IPS-20b (cell line): ENCODE results near the gene PARD3B.

ENCODE experiments used
- H3K27ac ChIP-seq: one replicate; pipeline ENCODE4 v1.5.1; 2013; ENCODE audit warnings: low read length
- H3K27me3 ChIP-seq: 2 replicates; pipeline ENCODE4 v1.6.1; 2013; ENCODE audit warnings: mild to moderate bottlenecking, low read length, inconsistent platforms; ENCODE audit not compliant: insufficient read depth
- H3K36me3 ChIP-seq: 2 replicates; pipeline ENCODE4 v1.6.1; 2013; ENCODE audit warnings: low read depth, mild to moderate bottlenecking, inconsistent platforms, low read length, moderate library complexity; ENCODE audit not compliant: insufficient read depth
- H3K4me1 ChIP-seq: 2 replicates; pipeline ENCODE4 v1.6.1; 2013; ENCODE audit warnings: mild to moderate bottlenecking, control low read depth, inconsistent platforms, low read length, moderate library complexity; ENCODE audit not compliant: insufficient read depth
- H3K4me3 ChIP-seq: 2 replicates; pipeline ENCODE4 v1.5.1; 2013; ENCODE audit warnings: mild to moderate bottlenecking, low read length, inconsistent platforms
- H3K9ac ChIP-seq: 2 replicates; pipeline ENCODE4 v1.6.1; 2013; ENCODE audit warnings: low read depth, mild to moderate bottlenecking, inconsistent platforms, low read length, moderate library complexity
- H3K9me3 ChIP-seq: 2 replicates; pipeline ENCODE4 v1.6.1; 2013; ENCODE audit warnings: mild to moderate bottlenecking, low read depth, low read length, inconsistent platforms; ENCODE audit not compliant: insufficient read depth

PARD3B gene

DNA sequence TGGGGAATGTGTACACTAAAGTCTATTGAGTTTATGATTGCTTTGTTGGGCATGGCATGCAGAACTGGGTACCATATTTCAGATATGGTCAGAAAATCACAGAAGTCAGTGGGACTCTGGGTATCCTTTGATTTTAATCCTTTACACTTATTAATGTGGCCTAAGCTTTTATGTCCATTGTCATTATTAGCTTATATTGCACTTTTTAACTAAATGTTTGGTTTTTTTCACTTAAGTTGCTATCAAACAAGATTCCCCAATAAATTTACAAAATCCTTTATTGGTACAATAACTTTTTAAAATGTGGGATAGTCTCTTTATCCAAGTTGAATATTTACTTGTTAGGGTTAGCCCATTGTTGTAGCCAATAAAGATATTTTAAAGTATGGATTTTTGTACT lies 902.9 kb downstream of the PARD3B start:
- Histone ChIP-seq H3K36me3 (no peaks in the 10 kb centered on the region), H3K9me3 (no peaks in the 10 kb centered on the region), H3K27me3 (no peaks in the 10 kb centered on the region), H3K4me1 (peaks cover 6% of the 10 kb centered on the region), H3K9ac (no peak overlapping the region), H3K4me3 (no peak overlapping the region), H3K27ac (no peak overlapping the region)

DNA sequence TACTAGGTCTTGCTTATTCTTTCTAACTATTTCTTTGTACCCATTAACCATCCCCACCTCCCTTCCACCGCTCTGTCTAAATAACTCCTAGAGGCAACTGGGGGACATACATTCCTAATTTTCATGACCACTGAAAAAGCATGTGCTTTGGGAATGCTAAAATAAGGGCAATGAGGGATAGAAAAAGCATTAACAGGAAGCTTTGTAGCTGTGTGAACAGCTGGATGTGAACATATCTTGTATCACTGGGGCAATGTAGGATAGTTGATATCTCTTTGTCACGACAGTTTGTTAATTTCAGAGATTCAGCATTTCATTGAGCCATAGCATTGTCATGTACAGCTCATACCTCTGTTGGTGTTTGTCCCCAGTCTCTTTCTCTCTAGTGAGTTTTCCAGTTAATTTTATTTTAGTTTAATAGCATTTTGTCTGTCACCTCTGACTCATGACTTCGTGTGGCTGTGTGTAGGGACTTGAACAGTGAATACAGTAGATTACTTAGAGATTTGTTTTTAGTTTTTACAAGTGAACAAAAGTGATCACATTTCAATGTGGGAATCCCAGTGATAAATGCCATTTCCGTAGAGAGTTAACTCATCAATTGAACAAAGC lies 906.7 kb downstream of the PARD3B start:
- no peaks in the 10 kb centered on the region for H3K9me3 ChIP-seq
- peaks cover 6% of the 10 kb centered on the region for H3K4me1 ChIP-seq
- H3K36me3 ChIP-seq, result no peaks in the 10 kb centered on the region
- no peak overlapping the region for H3K4me3 ChIP-seq
- H3K9ac ChIP-seq, result no peak overlapping the region
- H3K27me3 ChIP-seq, result no peaks in the 10 kb centered on the region
- H3K27ac ChIP-seq, result no peak overlapping the region

DNA sequence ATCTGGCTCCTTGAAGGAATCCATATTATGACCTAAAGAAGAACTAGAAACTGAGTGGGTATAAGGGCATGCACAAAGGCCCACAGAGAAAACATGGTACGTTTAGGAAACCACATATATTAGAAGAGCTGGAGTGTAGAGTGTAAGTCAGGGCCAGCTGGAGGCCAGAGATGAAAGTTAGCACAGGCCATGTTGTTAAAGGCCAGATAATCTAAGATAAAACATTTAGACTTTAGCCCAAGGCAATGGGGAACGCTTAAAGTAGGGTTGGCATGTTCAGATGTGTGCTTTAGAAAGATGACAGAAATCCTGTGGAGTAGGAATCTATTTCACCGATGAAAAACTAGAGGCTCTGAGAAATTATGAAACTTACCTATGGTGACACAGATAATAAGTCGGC lies 907.9 kb downstream of the PARD3B start:
- Histone ChIP-seq H3K27me3 (no peaks in the 10 kb centered on the region), H3K9ac (no peak overlapping the region), H3K4me1 (peaks cover 6% of the 10 kb centered on the region), H3K9me3 (no peaks in the 10 kb centered on the region), H3K4me3 (no peak overlapping the region), H3K27ac (no peak overlapping the region), H3K36me3 (no peaks in the 10 kb centered on the region)

DNA sequence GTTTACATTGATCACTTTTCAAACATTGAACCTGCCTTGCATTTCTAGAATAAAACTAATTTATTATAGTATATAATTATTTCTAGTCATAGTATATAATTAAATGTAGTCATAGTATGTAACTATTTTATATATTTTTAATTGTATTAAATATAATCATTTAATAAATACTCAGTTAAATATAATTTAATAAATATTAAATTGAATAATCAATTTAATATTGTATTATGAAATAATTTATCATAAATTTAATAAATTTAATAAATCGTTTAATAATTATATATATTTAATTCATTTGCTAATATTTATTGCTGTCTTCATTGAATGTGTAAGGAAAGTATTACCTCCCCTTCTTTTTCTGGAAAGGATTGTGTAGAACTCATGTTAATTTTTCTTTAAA lies 911.4 kb downstream of the PARD3B start:
- no peaks in the 10 kb centered on the region for H3K36me3 ChIP-seq
- no peak overlapping the region for H3K27ac ChIP-seq
- H3K4me1 ChIP-seq, result peaks cover 7% of the 10 kb centered on the region
- no peaks in the 10 kb centered on the region for H3K9me3 ChIP-seq
- H3K27me3 ChIP-seq, result no peaks in the 10 kb centered on the region
- no peak overlapping the region for H3K9ac ChIP-seq
- H3K4me3 ChIP-seq, result no peak overlapping the region

DNA sequence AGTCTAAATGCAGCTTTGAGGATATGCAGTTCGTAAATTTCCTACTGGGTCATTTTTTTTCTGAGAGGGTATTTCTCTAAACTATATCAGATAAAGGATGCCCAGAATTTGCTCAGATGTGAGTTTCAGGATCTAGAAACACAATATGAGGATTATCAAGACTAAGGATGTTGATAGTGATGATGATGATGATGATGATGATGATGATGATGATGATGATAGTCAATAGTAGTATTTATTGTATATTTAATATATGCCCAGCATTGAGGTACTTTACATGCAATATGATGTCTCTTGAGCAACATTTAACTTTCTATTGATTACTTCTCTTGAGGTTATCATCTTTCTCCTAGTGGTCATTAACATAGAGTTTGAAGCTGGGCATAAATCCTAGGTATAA lies 914.9 kb downstream of the PARD3B start:
- Histone ChIP-seq H3K36me3 (no peaks in the 10 kb centered on the region), H3K4me1 (peaks cover 23% of the 10 kb centered on the region), H3K27ac (no peak overlapping the region), H3K4me3 (no peak overlapping the region), H3K27me3 (no peaks in the 10 kb centered on the region), H3K9ac (no peak overlapping the region), H3K9me3 (no peaks in the 10 kb centered on the region)

DNA sequence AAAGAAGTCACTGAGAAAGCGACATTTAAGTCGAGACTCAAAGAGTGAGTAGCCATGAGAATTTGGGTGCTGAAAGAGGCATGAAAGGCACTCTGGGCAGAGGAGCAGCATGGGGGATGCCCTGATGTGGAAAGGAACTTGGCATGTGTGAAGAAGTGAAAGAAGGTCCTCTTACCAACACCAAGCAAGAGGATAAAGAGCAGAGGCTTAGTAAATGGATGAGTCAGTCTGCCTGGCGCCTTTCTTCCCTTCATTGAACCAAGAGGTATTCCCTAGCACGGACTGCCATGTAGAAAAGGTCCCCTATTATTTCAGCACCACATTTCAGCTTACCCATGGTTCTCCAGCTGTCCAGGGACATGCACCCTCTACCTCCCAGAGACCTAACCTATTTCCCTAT lies 915.9 kb downstream of the PARD3B start:
- Histone ChIP-seq H3K9me3 (no peaks in the 10 kb centered on the region), H3K27me3 (no peaks in the 10 kb centered on the region), H3K27ac (no peak overlapping the region), H3K4me1 (peaks cover 30% of the 10 kb centered on the region), H3K36me3 (no peaks in the 10 kb centered on the region), H3K9ac (no peak overlapping the region), H3K4me3 (no peak overlapping the region)

DNA sequence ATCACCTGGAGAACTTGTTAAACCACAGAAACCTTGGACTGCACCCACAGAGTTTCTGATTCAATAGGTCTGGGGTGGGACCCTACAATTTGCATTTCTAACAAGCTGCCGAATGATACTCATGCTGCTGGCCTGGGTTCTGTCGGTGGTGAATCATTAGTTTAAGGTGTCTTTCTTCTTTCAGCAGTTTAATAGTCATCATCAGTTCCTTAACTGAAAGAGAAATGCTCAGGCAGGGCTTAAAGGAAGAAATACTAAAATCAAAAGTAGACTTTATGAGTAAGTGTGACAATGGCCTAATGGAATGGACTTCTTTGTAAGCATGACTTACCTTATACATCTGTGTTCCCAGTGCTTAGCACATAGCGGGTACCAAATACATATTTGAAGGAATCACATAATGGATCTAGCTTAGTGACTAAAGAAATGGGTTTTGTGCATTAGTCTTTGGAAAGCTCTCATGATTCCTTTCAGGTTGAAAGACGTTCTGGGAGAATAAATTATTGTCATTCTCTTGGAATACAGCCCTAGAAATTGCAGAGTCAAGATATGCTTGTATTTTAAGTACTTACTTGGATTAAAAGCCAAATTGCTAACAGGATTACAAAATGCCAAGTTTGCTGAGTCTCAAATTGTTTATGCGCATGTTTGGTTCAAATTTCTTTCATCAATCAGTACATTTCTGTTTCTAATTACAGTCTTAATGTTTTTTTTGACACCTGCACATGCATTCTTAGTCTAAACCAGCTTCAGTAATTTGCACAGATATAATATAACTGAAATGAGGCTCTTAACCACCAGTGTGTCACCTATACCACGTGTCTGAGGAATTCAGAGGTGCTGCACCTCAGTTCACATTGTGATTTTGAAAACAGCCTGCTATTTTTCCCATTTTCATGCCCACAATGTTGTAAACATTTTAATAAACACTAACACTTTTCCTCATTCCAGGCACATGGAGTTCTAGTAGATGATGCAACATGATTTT lies 916.7 kb downstream of the PARD3B start:
- Histone ChIP-seq H3K9me3 (no peaks in the 10 kb centered on the region), H3K27me3 (no peaks in the 10 kb centered on the region), H3K9ac (no peak overlapping the region), H3K4me3 (no peak overlapping the region), H3K27ac (no peak overlapping the region), H3K4me1 (peaks cover 38% of the 10 kb centered on the region), H3K36me3 (no peaks in the 10 kb centered on the region)

DNA sequence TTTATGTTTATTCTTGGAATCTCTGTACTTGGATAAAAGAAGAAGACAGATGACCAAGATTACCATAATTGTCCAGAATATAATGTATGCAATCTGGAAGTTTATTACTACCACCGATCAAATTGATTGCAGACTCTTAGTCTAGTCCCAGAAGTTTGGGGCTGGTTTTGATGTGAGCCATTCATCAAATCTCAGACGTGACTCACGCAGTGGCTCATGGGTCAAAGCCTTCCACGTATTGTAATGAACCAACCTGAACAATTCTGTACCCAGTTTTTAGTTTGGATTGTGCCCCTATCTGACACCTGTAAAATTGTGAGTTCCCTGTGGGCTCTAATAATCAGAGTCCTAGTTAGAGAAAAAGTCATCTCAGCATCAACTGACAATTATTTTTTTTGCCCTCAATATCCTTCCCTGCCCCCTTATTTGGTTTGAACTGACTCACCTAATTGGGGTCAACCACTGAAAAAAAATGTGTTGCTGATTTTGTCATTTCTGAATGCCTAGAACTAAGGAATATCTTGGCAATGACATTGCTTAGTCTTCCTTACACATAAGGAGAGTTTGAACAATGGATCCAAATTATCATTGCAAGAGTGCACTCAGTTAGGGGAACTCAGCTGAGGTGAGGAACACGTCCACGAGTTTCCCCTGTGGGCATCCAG lies 917.5 kb downstream of the PARD3B start:
- Histone ChIP-seq H3K9me3 (no peaks in the 10 kb centered on the region), H3K9ac (no peak overlapping the region), H3K4me1 (peaks cover 38% of the 10 kb centered on the region), H3K27me3 (no peaks in the 10 kb centered on the region), H3K27ac (no peak overlapping the region), H3K4me3 (no peak overlapping the region), H3K36me3 (no peaks in the 10 kb centered on the region)

DNA sequence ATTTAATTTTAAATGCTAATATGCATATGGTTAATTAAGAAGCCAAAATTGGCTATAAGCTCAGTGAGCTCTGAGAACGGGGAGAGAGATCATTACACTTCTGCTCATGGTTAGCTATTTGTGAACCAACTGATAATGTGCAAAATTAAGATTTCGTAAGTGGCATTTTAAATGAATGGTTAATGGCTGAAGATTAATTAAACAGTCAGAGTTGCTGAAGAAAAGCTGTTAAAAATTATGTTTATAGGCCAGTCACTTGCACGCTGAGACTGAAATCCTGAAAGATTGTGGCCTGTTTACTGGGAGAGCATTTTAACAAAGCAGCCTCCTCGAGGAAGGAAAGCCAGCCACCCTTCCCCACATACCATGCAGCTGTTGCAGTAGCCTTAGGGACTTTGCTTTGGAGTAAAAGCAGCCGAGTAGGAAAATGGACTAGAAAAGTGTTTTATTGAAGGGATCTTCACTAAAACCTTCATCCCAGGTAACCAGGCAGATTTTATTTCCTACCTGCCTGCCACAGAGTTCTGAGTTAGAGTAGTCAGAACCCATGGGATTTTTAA lies 918.3 kb downstream of the PARD3B start:
- peaks cover 38% of the 10 kb centered on the region for H3K4me1 ChIP-seq

DNA sequence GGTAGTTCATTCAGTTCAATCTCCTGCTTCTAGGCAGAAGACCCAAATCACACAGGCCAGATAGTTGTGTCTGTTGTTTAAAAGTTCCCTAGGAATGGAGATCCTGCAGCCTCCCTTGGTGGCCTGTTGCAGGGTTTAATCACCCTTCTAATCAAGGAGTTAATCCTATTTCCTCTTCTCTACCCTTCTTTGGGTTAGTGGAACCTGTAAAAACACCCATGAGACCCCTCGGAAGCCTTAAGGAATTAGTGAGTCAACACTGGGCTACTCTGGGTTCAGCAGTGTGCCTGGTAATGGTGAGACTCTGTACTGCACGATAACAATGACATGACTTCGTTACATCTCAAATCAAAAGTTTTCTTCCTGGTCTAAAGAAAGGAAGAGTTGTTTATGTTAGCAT lies 919.4 kb downstream of the PARD3B start:
- H3K9ac ChIP-seq, result peak overlapping the region; percentile 19; the same call in 1 of the 2 replicates
- no peaks in the 10 kb centered on the region for H3K9me3 ChIP-seq
- no peak overlapping the region for H3K4me3 ChIP-seq
- peaks cover 38% of the 10 kb centered on the region for H3K4me1 ChIP-seq
- no peaks in the 10 kb centered on the region for H3K27me3 ChIP-seq
- H3K27ac ChIP-seq, result no peak overlapping the region
- H3K36me3 ChIP-seq, result no peaks in the 10 kb centered on the region

More for the DNA sequence above, 918.3 kb downstream of the PARD3B start:
- H3K36me3 ChIP-seq, result no peaks in the 10 kb centered on the region
- H3K4me3 ChIP-seq, result peak overlapping the region; percentile 8; the same call in 1 of the 2 replicates
- H3K9me3 ChIP-seq, result no peaks in the 10 kb centered on the region
- H3K9ac ChIP-seq, result peak overlapping the region; percentile 39; the same call in 1 of the 2 replicates
- H3K27ac ChIP-seq, result no peak overlapping the region
- H3K27me3 ChIP-seq, result no peaks in the 10 kb centered on the region

DNA sequence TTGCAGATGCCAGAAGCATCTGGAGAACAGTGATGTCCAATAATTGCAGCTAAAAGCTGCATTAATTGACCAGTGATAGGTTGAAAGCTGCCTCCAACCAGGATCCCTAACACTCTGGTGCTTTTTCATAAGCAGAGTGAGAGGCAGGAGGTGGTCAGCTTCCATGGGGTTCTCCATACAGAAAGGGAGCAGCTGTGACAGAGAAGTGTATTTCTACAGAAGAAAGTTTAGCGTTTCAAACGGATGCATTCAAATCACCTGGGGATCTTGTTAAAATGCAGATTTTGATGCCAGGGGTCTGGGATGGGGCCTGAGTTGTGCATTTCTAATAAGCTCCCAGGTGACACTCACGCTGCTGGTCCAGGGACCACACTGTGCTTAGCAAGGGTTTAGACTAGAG lies 920.5 kb downstream of the PARD3B start:
- Histone ChIP-seq H3K9ac (no peak overlapping the region), H3K36me3 (no peaks in the 10 kb centered on the region), H3K9me3 (no peaks in the 10 kb centered on the region), H3K4me3 (peak overlapping the region; percentile 19; the same call in 1 of the 2 replicates), H3K4me1 (peaks cover 38% of the 10 kb centered on the region), H3K27ac (no peak overlapping the region), H3K27me3 (no peaks in the 10 kb centered on the region)
